Measurements from ENCODE around the gene ACTL8. TPM values are rescaled to one million over a fixed set of nuclear protein-coding genes. Genes with fewer than 3 reads are reported as not detected.

Gene ACTL8
- total RNA-seq, 1 experiment from 2014 or later, result not detected

- DNase-seq (ENCODE audit: low read depth, low spot score) (no peak), ATAC-seq (peak; percentile 40; the same call in 1 of the 2 replicates)
- intact Hi-C loops (cut with micrococcal nuclease; ENCODE audit: unreplicated experiment), result no loop called here
- Histone ChIP-seq H3K27me3 (ENCODE audit: control insufficient read depth, insufficient read depth, low read length) (no peaks in the 10 kb centered on the region; the same call in 1 of the 2 replicates), H3K36me3 (ENCODE audit: control insufficient read depth, insufficient read depth, low read length) (no peaks in the 10 kb centered on the region), H3K27ac (ENCODE audit: low read length) (no peak overlapping the region), H3K9me3 (ENCODE audit: control insufficient read depth, insufficient read depth, low read depth, low read length) (no peaks in the 10 kb centered on the region), H3K4me1 (ENCODE audit: control insufficient read depth, insufficient read depth, low read length) (no peaks in the 10 kb centered on the region), H3K4me3 (ENCODE audit: low read depth in 2 of 2, low read length in 2 of 2) (no peak overlapping the region)
- TF ChIP-seq POLR2AphosphoS5 (IDR thresholded peaks at IDR 0.05; ENCODE audit: low read depth, low read length) (no peak), CTCF (IDR thresholded peaks at IDR 0.05) (no peak), REST (IDR thresholded peaks at IDR 0.05; ENCODE audit: insufficient read depth in 1 of 2, low read depth in 2 of 2, low read length in 1 of 2) (no peak), SIN3A (IDR thresholded peaks at IDR 0.05; ENCODE audit: borderline replicate concordance, insufficient read depth, low read depth, low read length) (no peak), TCF7L2 (IDR thresholded peaks at IDR 0.05; ENCODE audit: low read depth, low read length) (no peak)
- ChIA-PET POLR2A (no interaction called here), CTCF (no interaction called here)
- no TSS peak for BruUV-seq (replicated peaks)
- in situ Hi-C loops (cut with HindIII; ENCODE audit: low pct_unique_long_range_greater_than_20kb, low sequenced_read_pairs), result no loop called here
Measured at GRCh38 chr1:17765444-17766411, 10.6 kb downstream of the ACTL8 start.

GRCh38 chr1:17768651-17769241 is 13.6 kb downstream of the ACTL8 start:
- H3K9me3 ChIP-seq (ENCODE audit: control insufficient read depth, insufficient read depth, low read depth, low read length), result no peaks in the 10 kb centered on the region
- TF ChIP-seq TCF7L2 (IDR thresholded peaks at IDR 0.05; ENCODE audit: low read depth, low read length) (no peak), CTCF (IDR thresholded peaks at IDR 0.05) (no peak), REST (IDR thresholded peaks at IDR 0.05; ENCODE audit: insufficient read depth in 1 of 2, low read depth in 2 of 2, low read length in 1 of 2) (no peak), POLR2AphosphoS5 (IDR thresholded peaks at IDR 0.05; ENCODE audit: low read depth, low read length) (no peak), SIN3A (IDR thresholded peaks at IDR 0.05; ENCODE audit: borderline replicate concordance, insufficient read depth, low read depth, low read length) (no peak)
- peak; percentile 40; the same call in 1 of the 2 replicates for ATAC-seq
- H3K4me1 ChIP-seq (ENCODE audit: control insufficient read depth, insufficient read depth, low read length), result no peaks in the 10 kb centered on the region
- DNase-seq (ENCODE audit: low read depth, low spot score), result no peak
- no peaks in the 10 kb centered on the region for H3K36me3 ChIP-seq (ENCODE audit: control insufficient read depth, insufficient read depth, low read length)
- no peak overlapping the region for H3K4me3 ChIP-seq (ENCODE audit: low read depth in 2 of 2, low read length in 2 of 2)
- POLR2A ChIA-PET, result no interaction called here
- intact Hi-C loops (cut with micrococcal nuclease; ENCODE audit: unreplicated experiment) (no loop called here), in situ Hi-C loops (cut with HindIII; ENCODE audit: low pct_unique_long_range_greater_than_20kb, low sequenced_read_pairs) (no loop called here)
- no TSS peak for BruUV-seq (replicated peaks)
- H3K27ac ChIP-seq (ENCODE audit: low read length), result no peak overlapping the region
- CTCF ChIA-PET, result no interaction called here
- H3K27me3 ChIP-seq (ENCODE audit: control insufficient read depth, insufficient read depth, low read length), result no peaks in the 10 kb centered on the region; the same call in 1 of the 2 replicates

All from Panc1 (cell line).